Non-pigmented ciliary epithelial cell (primary cell): Measurements from ENCODE around the gene CDA.
"Not testable (repeated sequence)": the region's sequence is repeated elsewhere in the genome, so short reads cannot be mapped to it uniquely, and the experiment has no call there.

ENCODE experiments used
- DNase-seq: peaks from one replicate; pipeline ENCODE4 v3.0.0-alpha.2; 2010; ENCODE audit warnings: low read depth

The CDA gene

DNA sequence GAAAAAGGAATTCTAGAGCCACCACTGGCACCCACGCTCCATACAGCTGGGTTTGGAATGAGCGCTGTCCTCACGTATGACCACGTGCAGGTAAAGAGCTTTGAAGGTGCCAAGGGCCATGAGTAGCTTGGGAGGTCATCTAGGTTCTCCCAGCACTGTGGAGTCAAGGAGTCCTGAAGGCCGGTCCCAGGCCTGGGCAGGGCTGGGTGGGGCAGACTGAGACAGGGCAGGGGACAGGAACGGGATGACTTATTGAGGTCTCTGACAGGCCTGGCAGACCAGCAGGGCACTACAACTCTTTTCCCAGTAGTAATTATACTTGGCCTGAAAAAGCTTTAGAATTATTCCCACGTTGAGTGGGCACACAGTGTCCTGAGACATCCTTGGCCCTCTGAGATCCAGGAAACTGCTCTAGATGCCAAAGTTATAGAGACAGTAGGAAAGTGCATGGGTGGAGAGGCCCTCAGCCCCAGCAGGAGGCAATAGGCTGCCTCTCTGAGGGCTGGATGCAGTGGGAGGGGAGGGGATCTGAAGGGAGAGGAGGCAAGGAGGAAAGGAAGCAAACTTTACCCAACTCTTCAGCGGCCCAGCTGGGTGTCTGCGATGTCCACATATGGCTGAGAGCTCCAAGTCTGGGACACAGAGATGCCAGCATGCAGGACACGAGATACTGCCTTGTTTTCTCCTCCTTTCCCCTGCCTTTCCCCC lies 1.8 kb upstream of the CDA start:
- DNase-seq, result no peak

DNA sequence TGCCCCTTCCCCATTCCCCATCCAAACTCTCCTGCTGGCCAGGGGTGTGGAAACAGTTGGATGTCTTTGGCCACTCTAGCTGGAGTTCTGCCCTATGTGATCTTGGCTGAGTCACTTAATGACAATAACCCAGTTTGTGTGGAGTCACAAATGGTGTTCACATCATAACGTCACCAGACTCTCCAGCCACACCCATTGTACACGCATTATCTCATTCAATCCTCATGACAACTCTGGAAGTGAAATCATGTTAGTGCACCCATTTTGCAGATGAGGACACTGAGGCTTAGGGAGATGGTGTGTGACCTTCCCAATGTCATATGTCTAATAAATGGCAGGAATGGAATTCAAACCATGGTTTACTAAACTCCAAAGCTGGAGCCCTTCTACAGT lies 1.2 kb upstream of the CDA start:
- no peak for DNase-seq

GRCh38 chr1:20589331-20590278 lies 708 bp downstream of the CDA start:
- no peak for DNase-seq

DNA sequence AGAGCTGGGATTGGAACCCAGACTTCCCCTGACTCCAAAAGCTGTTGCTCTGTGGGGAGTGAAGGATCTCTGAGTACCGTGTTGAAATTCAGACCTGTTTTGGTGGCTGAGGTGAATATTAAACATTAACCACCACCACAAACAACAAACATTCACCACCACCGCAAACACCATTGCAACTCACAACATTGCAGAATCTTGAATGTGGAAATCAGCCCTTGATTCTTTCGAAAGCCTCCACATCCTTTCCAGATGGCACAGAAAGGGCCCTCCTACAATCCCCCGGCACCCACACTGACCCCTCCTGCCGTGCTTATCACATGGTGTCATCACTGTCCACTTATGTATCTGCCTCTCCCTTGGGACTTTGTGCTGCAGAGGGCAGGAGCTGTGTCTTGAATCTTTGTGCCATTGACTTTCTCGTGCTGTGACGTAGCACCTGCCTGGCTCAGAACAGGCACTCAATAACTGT lies 1.4 kb downstream of the CDA start:
- DNase-seq, result no peak

- no peak for DNase-seq
Measured at GRCh38 chr1:20593756-20594155, 4.9 kb downstream of the CDA start.

DNA sequence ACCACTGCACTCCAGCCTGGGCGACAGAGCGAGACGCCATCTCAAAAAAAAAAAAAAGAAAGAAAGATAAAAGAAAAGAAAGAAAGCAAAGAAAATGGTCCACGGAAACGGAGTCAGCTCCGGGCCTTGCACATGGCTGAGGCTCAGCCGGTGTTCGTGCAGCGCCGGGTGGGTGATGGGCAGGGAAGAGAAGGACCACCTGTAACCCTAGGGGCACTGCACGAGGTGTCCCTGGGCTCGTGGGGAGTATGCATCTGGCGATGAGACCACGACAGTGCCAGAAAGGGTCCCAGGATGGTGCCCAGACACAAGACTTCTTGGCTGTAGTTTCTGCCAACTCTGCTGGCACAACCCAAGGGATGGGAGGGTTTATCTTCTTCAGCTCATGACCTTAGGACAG lies 5.8 kb downstream of the CDA start:
- no peak for DNase-seq

- DNase-seq, result no peak
Measured at GRCh38 chr1:20596106-20596505, 7.2 kb downstream of the CDA start.

DNA sequence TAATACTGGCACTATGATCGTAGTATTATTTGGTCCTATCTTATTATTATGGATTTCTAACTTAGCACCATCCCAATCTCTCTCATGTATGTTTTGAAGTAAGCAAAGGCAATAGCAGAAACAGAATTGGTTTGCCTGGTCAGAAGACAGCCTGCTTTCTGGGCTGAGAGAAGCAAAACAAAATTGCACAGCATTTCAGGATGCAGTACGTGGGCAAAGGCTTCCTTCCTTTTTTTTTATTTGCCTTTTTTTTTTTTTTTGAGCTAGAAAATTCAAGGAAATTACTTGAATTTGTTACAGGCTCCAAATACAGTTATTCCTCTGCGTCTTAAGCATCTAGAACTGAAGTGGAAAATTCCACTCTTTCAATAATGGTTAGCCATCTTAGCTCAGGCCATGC lies 8.8 kb downstream of the CDA start:
- no peak for DNase-seq

DNA sequence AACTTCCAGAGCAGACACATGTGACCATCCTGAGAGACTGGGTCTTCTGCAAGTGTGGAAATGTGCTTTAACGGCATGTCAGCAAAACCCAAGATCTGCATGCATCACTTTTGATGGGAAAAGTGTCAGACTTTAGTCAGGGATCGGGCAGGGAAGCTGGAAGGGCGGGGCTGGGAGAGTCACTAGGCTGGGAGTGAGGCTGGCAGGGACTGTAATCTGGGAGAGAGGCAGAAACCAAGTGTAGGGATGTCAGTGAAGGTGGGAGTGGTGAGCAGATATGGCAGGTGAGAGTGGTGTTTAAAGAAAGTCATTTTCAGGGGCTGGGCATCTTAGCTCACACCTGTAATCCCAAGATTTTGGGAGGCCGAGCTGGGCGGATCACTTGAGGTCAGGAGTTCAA lies 11.3 kb downstream of the CDA start:
- DNase-seq, result no peak

DNA sequence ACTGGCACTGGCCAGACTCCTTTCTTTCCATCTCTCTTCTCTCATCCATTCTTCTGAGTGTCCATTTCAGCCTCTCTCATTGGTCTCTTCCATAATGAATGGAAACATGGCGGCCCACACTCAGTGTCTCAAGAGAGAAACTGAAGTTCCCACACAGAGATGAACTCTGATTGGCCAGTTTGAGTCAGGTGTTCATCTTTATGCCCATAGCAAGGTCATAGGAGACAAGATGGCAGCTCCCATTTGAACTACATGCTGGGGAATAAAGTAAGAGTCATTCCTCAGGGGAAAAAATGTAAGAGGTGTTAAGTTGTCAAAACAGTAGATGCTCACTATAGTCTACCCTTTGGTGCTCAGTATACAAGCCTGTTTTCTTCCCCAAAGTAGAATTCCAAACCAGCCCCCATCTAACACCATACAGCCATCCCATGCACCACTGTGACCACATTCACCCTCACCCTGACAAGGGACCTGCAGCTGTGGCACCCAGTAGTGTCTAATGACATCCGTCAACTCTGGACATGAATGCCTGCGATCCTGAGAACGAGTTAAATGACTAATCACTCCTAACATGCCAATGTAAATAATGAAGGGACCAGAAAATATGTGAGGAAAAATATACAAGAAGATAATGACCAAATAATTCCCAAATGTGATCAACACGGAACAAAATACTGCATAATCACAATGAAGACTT lies 12.4 kb downstream of the CDA start:
- DNase-seq, result no peak

DNA sequence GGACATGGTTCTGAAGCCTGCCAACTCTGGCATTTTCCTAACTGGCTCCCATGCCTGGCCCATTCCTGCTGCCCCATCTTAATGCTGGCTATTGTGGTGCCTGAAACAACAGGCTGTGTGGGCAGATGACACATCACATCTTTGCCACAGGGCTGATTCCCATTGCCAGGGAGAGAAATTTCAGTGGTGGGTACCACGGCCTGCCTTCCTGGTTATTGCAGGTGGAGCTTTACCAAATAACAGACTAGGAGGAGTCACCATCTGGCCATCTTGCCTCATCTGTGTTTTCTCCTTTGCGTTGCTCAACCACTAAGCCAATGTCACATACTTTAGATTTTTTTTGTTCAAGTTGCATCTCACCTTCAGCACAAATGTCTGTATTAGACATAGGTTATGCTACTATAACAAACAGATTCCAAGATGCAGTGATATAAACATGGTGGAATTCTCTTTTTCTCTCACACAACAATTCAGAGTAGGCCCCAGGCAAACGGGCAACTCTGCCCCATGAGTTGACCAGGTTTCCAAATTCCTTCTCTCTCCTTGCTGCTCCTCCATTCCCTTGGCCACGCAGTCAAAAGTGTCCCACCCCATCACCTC lies 14.1 kb downstream of the CDA start:
- DNase-seq, result no peak

- DNase-seq, result peak; percentile 84
Measured at GRCh38 chr1:20603504-20604464, 14.9 kb downstream of the CDA start.

- DNase-seq, result no peak
Measured at GRCh38 chr1:20604678-20605077, 15.8 kb downstream of the CDA start.

GRCh38 chr1:20606801-20607570 lies 18.1 kb downstream of the CDA start:
- DNase-seq, result not testable (repeated sequence)

DNA sequence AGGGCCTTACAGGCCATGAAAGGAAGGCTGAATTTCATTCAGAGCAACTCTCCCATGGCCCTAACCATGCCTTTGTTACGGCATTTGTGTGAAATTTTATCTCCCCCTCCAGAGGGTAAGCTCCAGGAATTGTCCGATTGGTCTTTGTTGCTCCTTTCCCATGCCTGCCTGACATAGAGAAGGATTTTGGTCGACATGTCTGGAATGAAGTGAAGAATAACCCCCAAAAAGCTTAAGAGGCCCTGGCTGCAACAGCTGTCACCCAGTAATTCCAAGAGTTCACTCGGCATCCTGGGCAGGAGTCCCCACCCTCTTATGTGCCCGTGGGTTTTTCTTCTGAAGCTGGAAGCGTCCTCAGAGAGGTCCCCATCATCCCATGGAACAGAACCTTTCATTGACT lies 20.6 kb downstream of the CDA start:
- DNase-seq, result no peak

GRCh38 chr1:20610970-20611369 lies 22.1 kb downstream of the CDA start:
- DNase-seq, result no peak

DNA sequence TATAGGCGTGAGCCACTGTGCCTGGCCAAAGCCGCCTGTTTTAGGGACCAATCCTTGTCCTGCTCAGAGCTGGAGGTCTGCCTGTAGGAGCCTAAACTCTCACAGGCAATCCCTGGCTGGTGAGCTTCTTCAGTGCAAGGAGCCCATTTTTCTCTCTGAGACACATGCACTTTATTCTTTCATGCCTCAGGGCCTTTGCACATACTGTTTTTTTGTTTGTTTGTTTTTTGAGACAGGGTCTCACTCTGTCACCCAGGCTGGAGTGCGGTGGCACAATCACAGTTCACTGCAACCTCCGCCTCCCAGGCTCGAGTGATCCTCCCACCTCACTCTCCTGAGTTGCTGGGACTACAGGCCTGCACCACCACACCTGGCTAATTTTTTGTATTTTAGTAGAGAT lies 22.8 kb downstream of the CDA start:
- DNase-seq, result no peak

DNA sequence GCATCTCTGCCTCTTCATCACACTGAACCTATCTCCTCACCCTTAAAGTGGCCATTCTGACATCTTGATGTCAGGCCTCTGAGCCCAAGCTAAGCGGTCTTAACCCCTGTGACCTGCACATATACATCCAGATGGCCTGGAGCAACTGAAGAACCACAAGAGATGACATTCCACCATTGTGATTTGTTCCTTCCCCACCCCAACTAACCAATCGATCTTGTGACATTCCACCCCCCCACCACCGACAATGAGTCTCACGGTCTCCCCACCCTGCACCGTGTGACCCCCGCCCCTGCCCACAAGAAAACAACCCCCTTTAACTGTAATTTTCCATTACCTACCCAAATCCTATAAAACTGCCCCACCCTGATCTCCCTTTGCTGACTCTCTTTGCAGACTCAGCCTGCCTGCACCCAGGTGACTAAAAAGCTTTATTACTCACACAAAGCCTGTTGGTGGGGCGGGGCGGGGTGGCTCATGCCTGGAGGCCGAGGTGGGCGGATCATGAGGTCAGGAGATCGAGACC lies 23.4 kb downstream of the CDA start:
- DNase-seq, result no peak

DNA sequence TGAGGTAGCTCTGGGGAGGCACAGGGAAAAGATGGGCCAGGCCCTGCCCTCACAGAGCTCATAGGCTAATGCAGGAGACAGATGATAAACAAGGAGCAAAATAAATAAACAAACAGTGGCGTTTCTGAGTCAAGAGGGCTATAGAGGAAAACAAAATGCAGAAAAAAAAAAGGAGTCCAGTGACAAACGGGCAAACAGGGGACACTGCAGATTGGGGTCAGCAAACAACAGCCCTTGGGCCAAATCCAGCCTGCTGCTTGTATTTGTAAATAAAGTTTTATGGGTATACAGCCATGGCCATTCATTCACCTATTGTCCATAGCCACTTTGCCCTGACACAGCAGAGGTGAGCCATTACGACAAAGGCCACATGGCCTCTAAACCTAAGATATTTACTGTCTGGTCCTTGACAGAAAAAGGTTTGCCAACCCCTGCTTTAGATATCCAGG lies 25.3 kb downstream of the CDA start:
- DNase-seq, result no peak
